T-helper 22 cell (primary cell): Measurements from ENCODE around the gene DKK3.

Experiments
- DNase-seq: peaks from one replicate; pipeline ENCODE4 v3.0.0-alpha.2; 2020; ENCODE audit warnings: low read depth

The DKK3 gene

DNA sequence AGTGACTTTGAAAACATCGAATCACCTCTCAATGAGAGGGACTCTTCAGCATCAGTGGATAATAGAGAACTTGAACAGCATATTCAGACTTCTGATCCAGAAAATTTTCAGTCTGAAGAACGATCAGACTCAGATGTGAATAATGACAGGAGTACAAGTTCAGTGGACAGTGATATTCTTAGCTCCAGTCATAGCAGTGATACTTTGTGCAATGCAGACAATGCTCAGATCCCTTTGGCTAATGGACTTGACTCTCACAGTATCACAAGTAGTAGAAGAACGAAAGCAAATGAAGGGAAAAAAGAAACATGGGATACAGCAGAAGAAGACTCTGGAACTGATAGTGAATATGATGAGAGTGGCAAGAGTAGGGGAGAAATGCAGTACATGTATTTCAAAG lies 65.8 kb downstream of the DKK3 start:
- DNase-seq: no peak

DNA sequence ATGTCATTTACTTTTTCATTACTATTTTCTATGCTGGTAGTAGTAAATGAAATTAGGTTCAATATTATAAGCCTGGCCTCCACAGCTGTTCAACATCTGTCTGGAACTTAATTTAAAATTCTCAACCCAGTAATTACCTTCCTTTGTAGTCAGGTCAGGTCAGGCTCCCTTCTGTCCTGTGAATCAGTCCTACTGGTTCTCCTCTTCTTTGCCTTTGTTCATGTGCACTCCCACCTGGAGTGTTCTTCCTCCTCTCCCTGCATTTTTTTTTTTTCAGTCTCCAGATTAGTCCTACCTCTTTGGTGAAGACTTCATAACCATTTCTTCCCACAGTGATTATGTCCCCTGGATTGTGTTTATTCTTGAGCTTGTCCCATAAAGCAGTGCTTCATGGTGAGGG lies 67.9 kb downstream of the DKK3 start:
- no peak for DNase-seq

DNA sequence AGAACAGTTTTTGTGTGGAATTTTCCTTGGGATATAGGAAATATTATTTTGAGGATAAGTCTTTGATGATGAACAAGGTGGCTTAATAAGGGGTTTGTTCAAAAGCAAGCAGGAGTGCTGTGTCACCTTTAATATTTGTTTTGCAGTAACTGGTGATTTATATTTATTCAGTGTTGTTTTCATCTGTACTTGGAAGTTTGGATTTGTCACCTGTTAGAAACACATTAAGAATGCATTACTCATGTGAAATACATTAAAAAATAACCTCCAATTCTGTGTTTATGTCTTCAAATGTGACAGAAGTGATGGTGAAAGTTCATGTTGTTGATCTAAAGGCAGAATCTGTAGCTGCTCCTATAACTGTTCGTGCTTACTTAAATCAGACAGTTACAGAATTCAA lies 70.5 kb downstream of the DKK3 start:
- DNase-seq: no peak

DNA sequence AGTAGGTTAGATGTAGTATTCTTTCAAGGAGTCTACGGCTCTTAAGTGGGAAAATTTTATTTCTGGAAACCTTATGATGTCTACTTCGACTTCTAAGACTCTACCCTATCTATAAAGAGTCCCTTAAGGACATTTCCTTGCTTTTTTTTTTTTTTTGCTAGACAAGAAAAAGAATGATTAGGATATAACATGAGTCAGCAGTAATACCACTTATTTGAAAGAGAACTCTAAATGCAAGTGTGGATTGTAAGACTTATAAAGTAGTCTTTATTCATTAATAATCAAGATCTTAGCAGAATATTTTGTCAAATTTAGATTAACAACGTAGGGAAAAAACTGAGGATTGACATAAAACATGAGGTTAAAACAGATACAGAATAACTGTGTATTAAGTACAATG lies 71.0 kb downstream of the DKK3 start:
- no peak for DNase-seq

DNA sequence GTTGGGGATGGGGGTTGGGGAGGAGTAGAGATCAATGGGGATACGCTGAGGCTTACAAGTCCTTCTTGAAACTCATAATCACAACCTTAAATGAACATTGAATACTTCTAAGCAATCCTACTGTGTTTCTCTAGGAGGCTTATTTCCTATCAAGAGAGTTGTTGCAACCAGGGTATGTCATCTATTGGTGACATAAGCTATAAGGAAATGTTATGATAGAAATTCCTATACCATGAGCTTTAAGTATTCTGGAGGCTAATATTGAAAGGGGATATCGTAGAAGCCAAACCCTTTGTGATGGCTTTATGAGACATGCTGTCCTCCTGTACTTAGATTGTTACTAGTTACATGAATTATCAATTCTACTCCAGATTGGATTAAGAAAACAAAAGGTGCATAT lies 72.9 kb downstream of the DKK3 start:
- no peak for DNase-seq

DNA sequence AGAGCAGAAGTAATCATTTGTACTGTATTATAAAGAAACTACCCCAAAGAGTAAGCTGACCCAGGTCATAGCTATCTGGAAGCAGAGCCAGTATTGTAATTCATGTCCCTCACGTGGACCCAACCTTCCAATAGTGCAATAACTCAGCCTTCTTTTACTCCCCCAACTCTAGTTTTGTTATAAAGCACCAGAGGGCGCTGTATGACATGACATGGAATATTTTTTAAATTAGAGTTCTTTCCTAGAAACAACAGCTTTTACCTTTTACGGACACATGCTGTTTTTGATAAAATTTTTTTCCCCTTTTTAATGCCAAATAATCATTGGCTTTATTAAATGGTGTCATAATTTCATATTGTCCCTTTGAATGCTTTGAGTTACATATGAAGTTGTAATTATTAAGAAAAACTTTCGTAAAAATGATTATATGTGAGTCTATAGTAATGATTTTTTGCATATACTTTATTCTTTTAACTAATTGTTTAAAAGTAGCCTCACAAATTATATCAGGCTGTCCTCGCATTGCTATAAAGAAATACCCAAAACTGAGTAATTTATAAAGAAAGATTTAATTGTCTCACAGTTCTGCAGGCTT lies 76.9 kb downstream of the DKK3 start:
- no peak for DNase-seq

DNA sequence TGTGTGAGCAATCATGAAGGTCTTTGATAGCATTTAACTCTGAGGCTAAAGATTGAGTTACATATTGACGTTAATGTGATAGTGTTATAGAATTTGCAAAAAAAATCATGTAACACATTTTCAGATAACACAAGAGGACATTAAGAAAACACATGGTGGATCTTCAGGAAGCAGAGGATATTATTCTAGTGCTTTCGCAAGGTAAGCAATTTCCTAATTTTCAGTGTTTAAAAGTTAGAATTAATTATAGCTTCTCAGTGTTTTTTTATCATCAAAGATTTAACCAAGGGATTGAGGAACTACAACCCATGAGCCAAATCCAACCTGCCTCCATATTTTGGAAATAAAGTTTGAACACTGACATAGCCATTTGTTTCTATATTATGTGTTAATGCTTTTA lies 78.5 kb downstream of the DKK3 start:
- DNase-seq: no peak

DNA sequence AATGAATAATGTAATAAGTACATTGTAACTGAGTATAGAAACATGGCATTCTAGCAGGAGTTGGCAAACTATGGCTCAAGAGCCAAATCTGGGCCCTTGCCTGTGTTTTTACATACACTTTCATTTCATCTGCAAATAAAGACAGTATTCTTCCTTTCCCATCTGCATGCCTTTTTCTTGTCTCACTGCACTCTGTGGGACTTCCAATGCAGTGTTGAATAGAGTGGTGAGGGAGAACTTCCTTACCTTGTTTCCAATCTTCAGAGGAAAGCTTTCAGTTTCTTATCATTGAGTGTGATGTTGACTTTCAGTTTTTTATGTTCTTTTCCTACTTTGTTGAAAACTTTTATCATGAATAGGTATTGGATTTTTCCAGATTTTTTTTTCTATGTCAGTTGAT lies 84.6 kb downstream of the DKK3 start:
- no peak for DNase-seq

DNA sequence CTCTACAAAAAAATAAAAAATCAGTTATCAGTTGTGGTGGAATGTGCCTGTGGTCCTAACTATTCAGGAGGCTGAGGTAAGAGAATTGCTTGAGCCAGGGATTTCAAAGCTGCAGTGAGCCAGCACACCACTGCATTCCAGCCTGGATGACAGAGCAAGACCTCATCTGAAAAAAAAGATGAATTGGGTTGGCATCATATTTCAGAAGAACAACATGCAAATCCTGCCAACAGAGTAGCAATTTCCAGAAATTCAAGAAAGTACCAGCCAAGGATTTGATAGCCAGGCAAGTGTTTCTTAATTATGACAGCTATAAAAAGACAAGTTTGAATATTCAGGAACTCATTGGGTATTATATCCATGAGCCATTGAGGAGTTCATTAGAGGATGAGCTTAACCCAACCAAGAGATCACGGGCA lies 91.4 kb downstream of the DKK3 start:
- DNase-seq: no peak

DNA sequence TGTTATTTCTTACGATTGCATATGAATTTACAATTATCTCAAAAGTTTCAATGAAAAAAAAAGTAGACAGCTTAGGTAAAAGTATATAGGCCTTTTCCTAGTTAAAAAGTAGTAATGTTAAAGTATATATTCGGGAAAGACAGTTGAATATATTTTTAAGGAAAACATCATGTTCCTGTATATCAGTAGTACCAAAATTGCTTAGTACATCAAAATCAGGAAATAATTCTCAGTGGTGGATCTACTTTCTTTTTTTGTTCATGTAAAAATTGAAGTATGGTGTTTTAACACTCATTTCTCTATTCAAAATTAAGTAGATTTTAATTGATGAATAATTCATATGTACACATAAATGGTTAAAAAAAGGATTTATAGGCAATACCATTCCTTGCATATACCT lies 92.8 kb downstream of the DKK3 start:
- no peak for DNase-seq

DNA sequence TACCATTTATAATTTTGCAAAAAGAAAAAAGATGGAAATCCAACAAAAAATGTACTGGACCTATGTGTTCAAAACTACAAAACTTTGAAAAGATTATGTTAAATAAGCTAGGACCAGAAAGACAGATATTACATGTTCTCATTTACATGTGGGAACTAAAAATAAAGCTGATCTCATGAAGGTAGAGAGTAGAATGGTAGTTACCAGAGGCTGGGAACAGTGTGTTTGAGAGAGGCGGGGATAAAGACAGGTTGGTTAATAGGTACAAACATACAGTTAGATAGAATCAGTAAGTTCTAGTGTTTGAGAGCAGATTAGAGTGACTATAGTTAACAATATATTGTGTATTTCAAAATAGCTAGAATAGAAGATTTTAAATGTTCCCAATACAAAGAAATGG lies 95.0 kb downstream of the DKK3 start:
- DNase-seq: no peak
